Measurements from ENCODE around the gene HOOK1.
"Not testable (repeated sequence)": the region's sequence is repeated elsewhere in the genome, so short reads cannot be mapped to it uniquely, and the experiment has no call there.

HOOK1 gene

GRCh38 chr1:59919746-59920145 is 105.0 kb downstream of the HOOK1 start:
- no peak for FAIRE-seq
- no peak for TF ChIP-seq CTCF (IDR thresholded peaks at IDR 0.05; ENCODE audit: insufficient read depth, missing control alignments)

GRCh38 chr1:59921258-59921899 is 106.6 kb downstream of the HOOK1 start:
- not testable (repeated sequence) for DNase-seq (ENCODE audit: insufficient read length, low spot score); FAIRE-seq

More at GRCh38 chr1:59919746-59920145, 105.0 kb downstream of the HOOK1 start:
- no peak for DNase-seq (ENCODE audit: insufficient read length, low spot score)

- no peak for TF ChIP-seq CTCF (IDR thresholded peaks at IDR 0.05; ENCODE audit: insufficient read depth, missing control alignments)
- no peak for FAIRE-seq
- DNase-seq (ENCODE audit: insufficient read length, low spot score) = no peak
Observed at GRCh38 chr1:59924653-59925052, 109.9 kb downstream of the HOOK1 start.
